K562 treated with DMSO at 1 percent for 4 hours (cell line): Measurements from ENCODE around the gene OR5B12. TPM values are rescaled to one million over a fixed set of nuclear protein-coding genes. Genes with fewer than 3 reads are reported as not detected.

Experiments
- total RNA-seq: library from RNA; unstranded; fragments of 300-600 nt; gene quantifications from 2 replicates; pipeline ENCODE4 v1.2.3, GENCODE V29; 2022; ENCODE audit not compliant: insufficient read depth

The OR5B12 gene
- total RNA-seq = not detected in 2 replicates

DNA sequence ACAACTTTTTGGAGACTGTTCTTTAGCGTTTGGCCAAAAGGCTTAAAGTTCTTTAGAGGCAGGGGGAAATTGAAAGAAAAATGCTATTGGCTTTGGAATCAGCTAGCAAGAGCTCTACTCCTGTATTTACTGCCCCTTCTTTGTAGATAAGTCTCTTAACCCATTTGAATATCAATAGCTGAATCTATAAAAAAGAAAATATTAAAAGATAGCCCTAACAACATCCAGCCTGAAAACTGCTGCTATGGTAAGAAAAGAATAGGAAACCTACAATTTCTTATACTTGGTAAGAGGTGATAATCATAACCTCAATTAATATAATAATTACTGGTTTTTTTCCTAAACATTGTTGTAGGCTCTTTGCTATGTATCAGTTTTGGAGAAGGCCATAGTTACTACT, at the start of gene OR5B12:
OR5B12 (minus strand) TSS at position 101 of the 400 bp plus-strand sequence. CDS start 2,085 bp downstream, outside the sequence.

DNA sequence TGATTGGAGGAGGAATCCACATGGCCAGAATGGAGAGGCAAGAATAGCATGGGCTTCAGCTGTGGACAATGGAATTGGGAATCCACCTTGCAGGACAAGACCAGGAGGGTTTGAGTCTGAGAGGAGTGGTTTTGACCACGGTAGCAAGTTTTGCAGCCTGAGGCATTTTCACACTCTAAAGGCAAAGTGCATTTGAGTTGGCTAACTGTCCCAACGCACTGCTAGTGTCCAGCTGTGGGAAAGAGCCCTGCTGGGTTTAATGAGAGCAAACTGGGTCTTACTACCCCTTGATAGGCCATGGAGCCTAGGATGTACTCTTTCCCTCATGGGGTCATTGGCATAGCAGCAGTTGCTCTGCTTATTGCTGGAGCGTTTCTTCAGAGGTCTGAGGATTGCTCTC, 14.0 kb downstream of the OR5B12 start, which contains the start of gene OR5B2:
OR5B2 (minus strand) TSS at position 101 of the 400 bp plus-strand sequence. CDS start 4,860 bp downstream, outside the sequence.

DNA sequence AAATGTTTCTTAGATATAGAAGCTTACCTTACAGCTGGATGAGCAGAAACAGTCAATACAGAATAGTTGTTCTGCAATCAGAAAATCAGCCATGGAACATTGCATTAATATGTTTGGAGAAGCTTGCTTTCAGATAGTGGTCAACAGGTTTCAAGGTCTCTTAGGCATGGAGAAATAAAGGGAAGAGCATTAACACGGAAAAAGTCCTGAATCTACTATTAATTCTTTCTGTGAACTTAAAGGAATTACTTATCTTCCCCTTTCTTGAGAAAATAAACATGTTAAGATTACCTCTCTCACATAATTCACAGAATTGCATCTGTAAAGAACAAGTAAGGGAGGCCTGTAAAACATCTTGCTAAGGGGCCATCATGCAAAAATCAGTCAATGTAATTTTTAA, 35.3 kb downstream of the OR5B12 start, which contains the start of gene OR5B3:
OR5B3 (minus strand) TSS at position 101 of the 400 bp plus-strand sequence. CDS start 3,465 bp downstream, outside the sequence.

Other genes starting within 250 kb of the OR5B12 start
- not detected in 2 replicates for gene OR1S2, start 238.1 kb downstream of the OR5B12 start, total RNA-seq
- not detected in 2 replicates for gene OR1S1, start 229.5 kb downstream of the OR5B12 start, total RNA-seq
- not detected in 2 replicates for gene OR10Q1, start 213.3 kb downstream of the OR5B12 start, total RNA-seq
- not detected in 2 replicates for gene OR10W1, start 174.0 kb downstream of the OR5B12 start, total RNA-seq
- not detected in 2 replicates for gene OR5B17, start 83.2 kb downstream of the OR5B12 start, total RNA-seq
- not detected in 2 replicates for gene OR5B3, start 35.4 kb downstream of the OR5B12 start, total RNA-seq
- not detected in 2 replicates for gene OR5B2, start 14.1 kb downstream of the OR5B12 start, total RNA-seq
- not detected in 2 replicates for gene OR5B21, start 65.9 kb upstream of the OR5B12 start, total RNA-seq
- 2.3 and 3.9 TPM in 2 replicates for gene LPXN, start 133.6 kb upstream of the OR5B12 start, total RNA-seq
- gene ZFP91, start 136.8 kb upstream of the OR5B12 start, total RNA-seq = 21.1 and 25.1 TPM in 2 replicates
- 2.6 and 3.7 TPM in 2 replicates for gene CNTF, start 180.4 kb upstream of the OR5B12 start, total RNA-seq